HG03354 (cell line): ENCODE measurements around the gene SLC5A8.
"Not testable (repeated sequence)": the region's sequence is repeated elsewhere in the genome, so short reads cannot be mapped to it uniquely, and the experiment has no call there.

Source experiments
- ATAC-seq: cut with Tn5 transposase; IDR thresholded peaks from one replicate; pipeline ENCODE4 v1.9.1; 2021; ENCODE audit warnings: mild to moderate bottlenecking; ENCODE audit not compliant: unreplicated experiment, poor library complexity, severe bottlenecking

SLC5A8 gene

DNA sequence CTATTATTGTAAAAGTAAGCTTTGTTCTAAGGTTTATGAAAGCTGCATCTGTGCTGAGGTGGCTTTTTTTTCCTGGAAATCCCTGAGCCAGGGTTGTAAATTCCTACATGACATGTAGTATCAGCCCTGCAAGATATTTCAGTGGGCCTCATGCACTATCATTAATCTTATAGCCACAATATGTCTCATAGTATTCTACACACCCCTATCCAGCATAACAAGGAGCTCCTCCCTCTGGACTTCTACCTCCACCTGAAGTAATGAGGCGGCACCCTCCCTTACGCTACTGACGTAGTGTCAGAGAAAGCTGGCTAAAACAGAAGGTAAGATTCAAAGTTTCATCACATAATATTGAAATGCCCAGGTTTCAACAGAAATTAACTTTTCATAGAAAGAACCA lies 35.5 kb downstream of the SLC5A8 start:
- ATAC-seq: no peak

DNA sequence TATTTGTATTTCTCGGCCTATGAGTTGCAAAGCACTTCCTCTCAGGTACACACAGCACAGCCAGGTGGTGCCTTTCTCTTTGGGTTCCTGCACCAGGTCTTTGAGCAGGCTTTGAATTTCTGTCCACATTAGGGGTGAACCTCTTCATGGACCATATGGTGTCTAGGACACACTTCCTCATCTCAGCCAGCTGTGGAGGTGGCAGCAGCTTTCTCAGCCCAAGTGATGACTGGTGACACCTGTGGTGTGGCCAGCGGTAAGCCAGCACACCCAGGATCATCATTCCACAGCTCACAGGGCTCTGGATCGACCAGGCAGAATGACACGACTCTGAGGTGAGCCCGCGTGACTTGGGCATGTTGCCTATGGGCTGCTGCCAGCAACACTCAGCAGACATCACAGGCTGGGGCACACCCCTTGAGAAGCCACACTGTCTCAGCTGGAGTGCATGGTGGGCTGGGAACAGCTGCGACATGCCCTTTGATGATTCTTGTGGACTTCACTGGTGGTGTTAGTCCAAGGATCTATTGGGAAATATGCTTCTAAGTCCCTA lies 36.8 kb downstream of the SLC5A8 start:
- ATAC-seq: no peak

DNA sequence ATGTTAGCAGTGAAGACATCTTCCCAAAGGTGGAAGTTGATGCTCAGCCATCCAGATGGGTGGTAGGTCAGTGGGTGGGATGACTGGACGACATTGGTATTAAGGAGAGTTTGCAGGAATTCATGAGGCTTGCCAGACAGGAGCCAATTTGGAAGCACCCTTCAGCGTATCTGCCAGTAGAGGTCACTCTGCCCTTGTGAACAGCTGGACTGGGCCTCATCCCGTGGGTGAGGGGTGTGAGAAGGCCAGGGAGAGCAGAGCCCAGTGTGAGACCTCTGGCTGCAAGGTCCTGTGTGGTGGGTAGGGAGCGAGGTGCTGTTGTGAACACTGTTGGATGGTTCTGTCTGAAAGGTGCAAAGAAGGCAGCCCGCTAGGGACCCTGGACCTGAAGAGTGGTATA lies 37.7 kb downstream of the SLC5A8 start:
- ATAC-seq: no peak

DNA sequence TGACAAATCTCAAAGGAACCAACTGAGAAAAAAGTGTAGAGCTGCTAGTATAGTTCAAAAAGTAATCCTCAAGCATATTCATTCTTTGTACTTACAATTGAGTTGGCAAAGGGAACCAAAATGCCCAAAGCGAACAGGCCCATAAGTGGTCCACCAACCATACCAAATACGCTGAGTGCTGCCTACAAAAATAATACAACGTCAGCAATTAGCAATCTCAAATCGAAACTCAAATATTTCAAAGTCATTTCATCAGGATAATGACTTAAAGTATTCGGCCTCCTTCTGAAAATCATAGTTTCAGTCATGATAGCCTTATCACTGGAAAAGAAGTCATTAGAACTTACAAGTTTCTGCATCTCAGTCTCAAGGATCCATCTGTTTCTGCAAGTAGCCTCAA lies 42.0 kb downstream of the SLC5A8 start:
- ATAC-seq: no peak

DNA sequence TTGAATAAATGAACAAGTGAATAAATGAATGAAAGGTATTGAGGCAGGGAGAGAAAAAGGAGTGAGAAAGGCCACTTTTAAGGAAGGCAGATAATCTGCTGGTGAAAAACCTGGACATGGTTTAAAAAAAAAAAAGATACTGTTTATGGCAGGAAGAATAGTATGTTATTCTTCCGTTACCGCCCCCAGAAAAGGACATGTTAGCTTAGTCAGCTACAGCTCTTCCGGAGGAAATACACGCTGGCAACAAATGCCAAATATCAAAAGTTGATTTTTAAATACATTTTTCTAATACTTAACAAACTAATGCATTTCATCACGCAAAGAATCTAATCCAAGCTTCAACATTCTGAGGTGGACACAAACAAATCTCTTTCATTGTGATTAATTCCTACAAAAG lies 43.2 kb downstream of the SLC5A8 start:
- no peak for ATAC-seq

DNA sequence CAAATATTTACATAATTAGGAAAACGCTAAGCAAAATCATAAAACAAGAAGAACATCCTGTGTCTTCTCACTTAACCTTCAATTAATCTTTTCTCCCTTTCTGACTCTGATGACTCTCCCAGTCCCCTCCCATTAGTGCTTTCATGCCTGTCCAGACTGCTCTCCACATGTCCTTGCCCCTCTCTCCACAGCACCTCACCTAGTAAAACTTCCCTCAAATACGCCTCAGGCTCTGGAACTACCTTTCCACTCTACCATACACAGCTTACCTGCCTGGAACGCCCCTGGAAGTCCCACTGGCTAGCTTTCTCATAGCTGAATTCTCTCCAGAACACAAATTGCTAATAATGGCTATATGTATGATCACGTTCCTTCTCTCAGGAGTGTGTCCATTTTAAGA lies 44.7 kb downstream of the SLC5A8 start:
- ATAC-seq: no peak

DNA sequence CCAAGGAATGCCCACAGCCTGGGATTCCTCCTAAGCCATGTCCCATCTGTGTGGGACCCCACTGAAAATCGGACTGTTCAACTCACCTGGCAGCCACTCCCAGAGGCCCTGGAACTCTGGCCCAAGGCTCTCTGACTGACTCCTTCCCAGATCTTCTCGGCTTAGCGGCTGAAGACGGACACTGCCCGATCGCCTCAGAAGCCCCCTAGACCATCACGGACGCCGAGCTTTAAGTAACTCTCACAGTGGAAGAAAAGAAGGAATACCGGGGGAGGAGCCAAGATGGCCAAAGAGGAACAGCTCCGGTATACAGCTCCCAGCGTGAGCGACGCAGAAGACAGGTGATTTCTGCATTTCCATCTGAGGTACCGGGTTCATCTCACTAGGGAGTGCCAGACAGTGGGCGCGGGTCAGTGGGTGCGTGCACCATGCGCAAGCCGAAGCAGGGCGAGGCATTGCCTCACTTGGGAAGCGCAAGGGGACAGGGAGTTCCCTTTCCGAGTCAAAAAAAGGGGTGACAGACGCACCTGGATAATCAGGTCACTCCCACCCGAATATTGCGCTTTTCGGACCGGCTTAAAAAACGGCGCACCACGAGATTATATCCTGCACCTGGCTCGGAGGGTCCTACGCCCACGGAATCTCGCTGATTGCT lies 64.1 kb downstream of the SLC5A8 start:
- ATAC-seq: not testable (repeated sequence)

DNA sequence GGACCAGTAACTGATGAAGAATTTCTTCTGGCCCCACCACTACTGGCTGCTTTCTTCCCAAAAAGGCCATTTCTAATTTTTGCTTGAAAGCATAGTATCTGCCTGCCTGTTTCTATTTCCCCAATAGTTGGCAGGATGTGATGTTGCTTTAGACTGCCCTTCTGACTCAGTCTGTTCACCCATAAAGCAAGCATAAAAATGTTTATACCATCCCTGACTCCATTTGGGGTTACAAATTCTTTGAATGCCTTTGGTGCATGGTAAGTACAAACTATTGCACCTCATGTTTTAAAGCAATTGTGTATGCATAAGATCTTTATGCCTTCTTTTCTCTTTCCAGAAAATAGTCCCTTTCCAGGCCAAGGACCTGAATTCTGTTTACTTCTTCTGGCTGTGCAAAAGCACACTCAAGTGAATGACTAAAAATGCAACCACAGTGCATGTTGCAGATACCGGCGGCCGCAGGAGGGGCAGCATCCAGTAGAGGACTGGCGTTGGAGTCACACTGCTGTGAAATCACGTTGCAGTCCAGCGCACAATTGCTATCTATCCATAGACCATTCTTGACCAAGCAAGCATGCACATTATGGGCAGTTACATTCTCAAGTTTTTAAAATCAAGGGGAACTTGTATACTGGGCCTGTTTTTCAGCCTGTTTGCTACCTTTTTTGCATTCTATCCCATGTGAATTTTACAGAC lies 82.4 kb downstream of the SLC5A8 start:
- ATAC-seq: no peak

DNA sequence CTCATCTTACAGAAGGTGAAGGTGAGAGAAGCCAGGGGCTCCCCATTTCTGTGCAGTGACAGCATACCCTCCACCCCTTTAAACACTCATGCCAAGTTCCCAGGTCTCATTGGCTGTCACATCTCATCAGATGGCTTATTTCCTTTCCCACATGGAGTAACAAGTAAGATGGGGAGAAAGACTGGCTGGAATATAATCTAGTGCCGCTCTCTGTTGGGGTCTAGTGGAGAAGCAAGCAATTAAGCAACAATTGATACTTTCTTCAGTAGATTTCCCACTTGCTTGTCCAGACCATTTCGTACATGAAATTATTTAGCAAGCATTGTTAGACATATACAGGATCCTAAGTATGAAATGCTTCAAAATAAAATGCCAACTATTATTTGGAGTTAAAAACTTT lies 92.2 kb downstream of the SLC5A8 start:
- ATAC-seq: no peak

DNA sequence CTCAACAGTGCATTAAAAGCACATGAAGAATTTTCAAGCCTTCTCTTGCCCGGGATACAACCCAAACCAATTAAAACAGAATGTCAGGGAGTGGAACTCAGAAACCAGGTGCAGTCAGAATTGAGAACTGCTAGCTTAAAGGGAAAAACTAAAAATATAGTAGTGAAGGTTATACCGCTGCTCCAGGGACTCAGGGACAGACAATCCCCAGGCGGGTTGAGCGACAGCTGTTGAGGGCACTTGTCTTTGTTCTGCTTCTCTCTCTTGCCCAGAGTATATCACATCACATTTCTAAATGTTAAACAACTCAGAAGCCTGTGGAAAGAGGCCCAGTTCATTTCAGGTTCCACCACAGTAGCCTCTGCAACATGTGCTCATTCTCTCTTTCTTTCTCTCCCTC lies 93.1 kb downstream of the SLC5A8 start:
- no peak for ATAC-seq

DNA sequence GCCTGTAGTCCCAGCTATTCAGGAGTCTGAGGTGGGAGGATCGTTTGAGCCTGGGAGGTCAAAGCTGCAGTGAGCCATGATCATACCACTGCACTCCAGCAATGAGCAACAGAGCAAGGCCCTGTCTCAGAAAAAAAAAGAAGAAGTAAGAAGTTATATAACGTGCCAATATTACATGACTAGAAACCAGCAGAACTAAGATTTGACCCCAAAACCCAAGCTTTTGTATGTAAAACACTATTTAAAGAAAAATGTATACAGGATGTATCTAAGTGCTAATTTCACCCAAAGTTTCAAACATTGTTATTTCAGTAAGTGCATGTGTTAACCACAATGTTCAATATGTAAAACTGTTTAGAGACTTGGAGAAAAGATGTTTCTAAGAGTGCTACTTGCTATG lies 94.7 kb downstream of the SLC5A8 start:
- ATAC-seq: no peak

DNA sequence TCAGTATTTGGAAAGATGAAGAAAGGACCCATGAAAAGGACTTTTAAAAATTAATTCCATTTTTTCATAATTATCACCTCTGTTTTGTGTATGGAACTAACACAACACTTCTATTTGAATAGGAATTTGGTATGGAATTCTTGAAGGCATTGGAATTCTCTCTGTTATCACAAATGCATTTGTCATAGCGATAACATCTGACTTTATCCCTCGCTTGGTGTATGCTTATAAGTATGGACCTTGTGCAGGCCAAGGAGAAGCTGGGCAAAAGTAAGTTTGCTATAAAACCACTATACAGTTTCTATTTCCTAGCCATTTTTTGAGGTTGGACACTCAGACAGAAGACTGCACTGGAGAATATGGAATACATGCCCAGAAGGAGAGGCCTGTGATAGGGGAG lies 98.6 kb downstream of the SLC5A8 start:
- ATAC-seq: no peak

DNA sequence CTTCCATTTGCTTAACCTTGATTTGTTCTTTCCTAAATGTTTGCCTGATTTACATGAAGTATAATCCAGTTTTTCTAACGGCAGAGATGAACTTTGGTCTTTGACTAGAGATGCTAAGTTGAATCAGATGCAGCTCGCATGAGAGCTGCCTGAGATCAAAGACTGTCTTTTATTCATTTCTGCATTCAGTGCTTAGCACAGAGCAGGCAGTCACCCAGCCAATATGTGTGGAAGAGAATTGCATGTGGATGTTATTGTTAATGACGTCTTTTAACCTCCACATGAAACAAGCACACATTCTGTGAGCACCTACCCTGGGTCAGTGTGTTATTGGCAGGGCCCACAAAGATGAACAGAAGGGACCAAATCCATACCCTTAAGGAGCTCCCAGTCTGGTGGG lies 99.2 kb downstream of the SLC5A8 start:
- ATAC-seq: no peak

DNA sequence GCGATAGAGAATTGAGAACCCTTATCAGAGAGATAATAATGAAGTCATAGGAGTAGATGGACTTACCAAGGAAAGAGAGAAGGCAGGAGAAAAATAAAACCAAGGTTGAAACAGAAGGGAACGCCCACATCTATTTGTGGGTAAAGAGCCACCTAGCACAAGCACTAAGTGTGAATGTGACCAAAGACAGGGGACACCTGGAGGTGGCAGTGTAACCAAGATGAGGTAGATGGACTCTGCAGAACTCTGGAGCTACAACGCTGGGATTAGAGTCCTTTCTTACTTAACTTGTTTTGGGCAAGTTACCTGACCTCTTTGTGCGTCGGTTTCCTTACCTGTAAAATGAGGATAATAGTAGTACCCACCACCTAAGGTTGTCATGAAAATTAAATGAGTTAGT lies 101.9 kb downstream of the SLC5A8 start:
- ATAC-seq: no peak

DNA sequence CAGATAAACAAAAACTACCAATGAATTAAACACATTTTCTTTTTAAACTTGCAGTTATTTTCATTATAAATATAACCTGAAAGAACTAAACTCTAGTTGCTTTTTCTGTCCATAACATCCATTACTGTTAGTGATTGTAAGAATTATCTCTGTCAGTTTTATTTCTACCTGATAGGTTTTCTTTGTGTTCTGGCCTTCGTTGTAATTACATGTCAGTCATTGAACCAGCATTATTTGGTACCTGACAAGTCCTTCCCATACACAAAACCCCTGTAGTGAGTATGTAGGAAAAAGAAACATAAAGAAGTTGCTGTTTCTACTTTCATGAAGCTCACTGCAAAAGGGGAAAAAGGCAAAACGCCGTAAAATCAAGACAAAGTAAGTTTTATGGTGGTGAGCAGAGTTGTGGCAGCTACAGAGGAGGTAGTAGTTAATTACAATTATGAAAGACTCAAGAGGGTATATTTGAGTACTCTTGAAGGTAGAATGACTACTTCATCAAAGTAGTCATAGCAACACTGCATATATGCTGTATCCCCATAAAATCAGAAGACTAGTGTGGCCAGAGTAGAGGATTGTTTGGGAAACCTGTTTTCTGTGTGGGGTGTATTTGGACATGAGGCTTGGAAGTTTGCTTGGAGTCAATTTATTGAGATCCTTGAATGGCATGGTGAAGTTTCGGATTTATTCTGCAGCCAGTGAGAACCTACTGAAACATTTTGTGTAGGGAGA lies 102.8 kb downstream of the SLC5A8 start:
- ATAC-seq: no peak
